Smooth muscle cell (in vitro differentiated cells): ENCODE results near the gene XIST. TPM values are rescaled to one million over a fixed set of nuclear protein-coding genes. Genes with fewer than 3 reads are reported as not detected.
"Not testable (repeated sequence)": the region's sequence is repeated elsewhere in the genome, so short reads cannot be mapped to it uniquely, and the experiment has no call there.

Source experiments
- DNase-seq: peaks from one replicate; lab custom pipeline; 2025; ENCODE audit not compliant: unreplicated experiment; lab: John Stamatoyannopoulos, UW
- H2AFZ ChIP-seq: fragments of 200-600 bp; sonication (generic); 2 replicates; pipeline ENCODE4 v1.6.0; 2016; ENCODE audit warnings: antibody characterized with exemption, low read depth, mild to moderate bottlenecking
- H3F3A ChIP-seq: fragments of 200-600 bp; sonication (generic); 2 replicates; pipeline ENCODE4 v1.6.0; 2017; ENCODE audit warnings: antibody characterized with exemption, low read depth
- H3K27ac ChIP-seq: fragments of 200-600 bp; sonication (generic); 2 replicates; pipeline ENCODE4 v1.5.1; 2016; ENCODE audit warnings: low read depth, mild to moderate bottlenecking
- H3K27me3 ChIP-seq: fragments of 200-600 bp; sonication (generic); 2 replicates; pipeline ENCODE4 v1.6.1; 2016; ENCODE audit warnings: low read depth, mild to moderate bottlenecking
- H3K36me3 ChIP-seq: fragments of 200-600 bp; sonication (generic); 2 replicates; pipeline ENCODE4 v1.5.1; 2016; ENCODE audit warnings: low read depth
- H3K4me1 ChIP-seq: fragments of 200-600 bp; sonication (generic); 2 replicates; pipeline ENCODE4 v1.5.1; 2016; ENCODE audit warnings: low read depth
- H3K4me2 ChIP-seq: fragments of 200-600 bp; sonication (generic); 2 replicates; pipeline ENCODE4 v1.6.0; 2016; ENCODE audit warnings: mild to moderate bottlenecking
- H3K4me3 ChIP-seq: fragments of 200-600 bp; sonication (generic); 2 replicates; pipeline ENCODE4 v1.5.1; 2016; ENCODE audit warnings: mild to moderate bottlenecking
- H3K79me2 ChIP-seq: fragments of 200-600 bp; sonication (generic); 2 replicates; pipeline ENCODE4 v1.6.0; 2016; ENCODE audit warnings: low read depth, mild to moderate bottlenecking
- H3K9ac ChIP-seq: fragments of 200-600 bp; sonication (generic); 2 replicates; pipeline ENCODE4 v1.6.0; 2016; ENCODE audit warnings: low read depth
- H3K9me3 ChIP-seq: fragments of 200-600 bp; sonication (generic); replicated peaks from 2 replicates; pipeline ENCODE4 v1.5.1; 2016; ENCODE audit warnings: low read depth
- H4K20me1 ChIP-seq: fragments of 200-600 bp; sonication (generic); 2 replicates; pipeline ENCODE4 v1.6.0; 2016; ENCODE audit warnings: low read depth
- whole genome bisulfite sequencing: methylation state at CpG from one replicate; pipeline ENCODE4 v1.1.7; 2016; ENCODE audit warnings: low lambda C conversion rate; 5-methylcytosine and 5-hydroxymethylcytosine counted together
- polyA plus RNA-seq: library from polyadenylated mRNA; unstranded; fragments of >200 nt; fragmentation: Nextera tagmentation; extraction: Ambion mirVana; gene quantifications from 2 replicates; pipeline ENCODE4 v1.2.1, GENCODE V29; 2016
- total RNA-seq: library from RNA; depleted of rRNA; stranded (reverse); fragments of >200 nt; gene quantifications from 2 replicates; pipeline ENCODE4 v1.2.3, GENCODE V29; 2014
- TF ChIP-seq, protein P1 (sequence below): fragments of 200-600 bp; sonication (generic); IDR thresholded peaks from 2 replicates; pipeline ENCODE4 v1.5.1; 2017; ENCODE audit warnings: borderline replicate concordance, mild to moderate bottlenecking, antibody characterized with exemption; ENCODE audit not compliant: insufficient read depth, poor library complexity, severe bottlenecking

Gene XIST
- total and polyA plus RNA-seq, 2 experiments from 2014 or later = not detected

DNA sequence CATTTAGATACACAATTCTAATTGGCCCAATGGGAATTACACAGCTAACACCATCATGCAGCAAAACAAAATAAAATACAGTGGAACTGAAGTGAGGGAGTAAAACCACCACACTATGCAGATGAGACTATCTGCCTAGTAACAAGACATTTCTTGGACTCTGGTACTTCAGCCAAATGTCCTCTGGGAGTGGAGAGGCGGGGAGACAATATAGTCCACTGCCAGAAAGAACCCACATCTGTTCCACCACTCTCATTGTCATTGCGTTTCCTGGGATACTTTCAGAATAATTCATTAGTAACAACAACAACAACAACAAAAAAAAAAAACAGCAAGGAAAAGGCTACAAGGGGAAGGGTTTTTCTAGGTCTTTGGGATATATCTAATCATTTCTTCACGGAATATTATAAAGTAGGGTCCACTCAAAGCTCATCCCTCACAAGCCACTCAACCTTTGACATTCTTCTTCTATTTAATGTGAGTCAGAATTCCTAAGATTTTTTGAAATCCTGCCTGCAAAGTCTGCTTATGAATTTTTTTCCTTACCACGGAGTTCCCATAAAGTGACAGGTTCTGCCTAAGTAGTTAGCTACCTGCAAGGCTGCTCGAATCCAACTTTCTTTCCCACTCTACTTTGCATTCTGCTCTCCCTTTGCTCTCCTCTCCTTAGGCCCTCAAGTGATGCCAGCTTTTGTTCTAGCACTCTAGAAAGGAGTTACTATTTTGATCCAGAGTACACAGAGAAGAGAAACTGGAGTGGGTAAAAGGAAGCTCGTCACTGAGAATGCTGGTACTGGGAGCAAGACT, 34.9 kb downstream of the XIST start:
- no peak overlapping the region for H3K4me2 ChIP-seq
- no peak for DNase-seq
- no peak overlapping the region for H3K27ac ChIP-seq
- H2AFZ ChIP-seq = no peak overlapping the region
- H3K79me2 ChIP-seq = no peaks in the 10 kb centered on the region
- no peaks in the 10 kb centered on the region for H3K9me3 ChIP-seq
- H3K27me3 ChIP-seq = no peaks in the 10 kb centered on the region
- H3K4me3 ChIP-seq = no peak overlapping the region
- H4K20me1 ChIP-seq = no peaks in the 10 kb centered on the region
- WGBS = 73% methylated on average over 6 of the region's 6 CpGs
- H3K4me1 ChIP-seq = no peaks in the 10 kb centered on the region
- H3K9ac ChIP-seq = no peak overlapping the region
- H3F3A ChIP-seq = no peaks in the 10 kb centered on the region
- no peaks in the 10 kb centered on the region for H3K36me3 ChIP-seq
- TF ChIP-seq, protein P1, sequence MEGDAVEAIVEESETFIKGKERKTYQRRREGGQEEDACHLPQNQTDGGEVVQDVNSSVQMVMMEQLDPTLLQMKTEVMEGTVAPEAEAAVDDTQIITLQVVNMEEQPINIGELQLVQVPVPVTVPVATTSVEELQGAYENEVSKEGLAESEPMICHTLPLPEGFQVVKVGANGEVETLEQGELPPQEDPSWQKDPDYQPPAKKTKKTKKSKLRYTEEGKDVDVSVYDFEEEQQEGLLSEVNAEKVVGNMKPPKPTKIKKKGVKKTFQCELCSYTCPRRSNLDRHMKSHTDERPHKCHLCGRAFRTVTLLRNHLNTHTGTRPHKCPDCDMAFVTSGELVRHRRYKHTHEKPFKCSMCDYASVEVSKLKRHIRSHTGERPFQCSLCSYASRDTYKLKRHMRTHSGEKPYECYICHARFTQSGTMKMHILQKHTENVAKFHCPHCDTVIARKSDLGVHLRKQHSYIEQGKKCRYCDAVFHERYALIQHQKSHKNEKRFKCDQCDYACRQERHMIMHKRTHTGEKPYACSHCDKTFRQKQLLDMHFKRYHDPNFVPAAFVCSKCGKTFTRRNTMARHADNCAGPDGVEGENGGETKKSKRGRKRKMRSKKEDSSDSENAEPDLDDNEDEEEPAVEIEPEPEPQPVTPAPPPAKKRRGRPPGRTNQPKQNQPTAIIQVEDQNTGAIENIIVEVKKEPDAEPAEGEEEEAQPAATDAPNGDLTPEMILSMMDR = no peak

DNA sequence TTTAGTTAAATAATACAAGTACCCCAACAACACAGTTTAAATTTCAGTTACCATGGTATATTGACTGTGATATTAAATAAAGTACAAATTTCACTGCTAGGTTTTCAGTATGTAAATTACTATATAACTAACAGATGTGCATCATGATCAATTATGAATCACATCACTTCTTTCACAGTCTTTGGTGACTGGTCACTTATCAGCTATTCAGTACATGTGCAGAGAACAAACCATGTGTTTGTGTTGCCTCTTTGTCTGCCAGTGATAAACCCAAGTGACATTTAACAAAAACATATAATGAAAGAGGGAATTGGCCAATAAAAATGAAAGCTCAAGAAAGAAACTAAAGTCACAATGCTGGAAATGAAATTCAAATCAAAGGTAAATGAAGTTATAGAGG, 40.3 kb downstream of the XIST start:
- H3K9ac ChIP-seq = no peak overlapping the region
- no peaks in the 10 kb centered on the region for H3K4me1 ChIP-seq
- H2AFZ ChIP-seq = no peak overlapping the region
- H3K27me3 ChIP-seq = no peaks in the 10 kb centered on the region
- TF ChIP-seq, protein P1 = no peak
- no peak for DNase-seq
- no peak overlapping the region for H3K4me2 ChIP-seq
- no peaks in the 10 kb centered on the region for H3K9me3 ChIP-seq
- no peak overlapping the region for H3K4me3 ChIP-seq
- H3K79me2 ChIP-seq = no peaks in the 10 kb centered on the region
- H3K36me3 ChIP-seq = no peaks in the 10 kb centered on the region
- H3K27ac ChIP-seq = no peak overlapping the region
- no peaks in the 10 kb centered on the region for H4K20me1 ChIP-seq
- H3F3A ChIP-seq = no peaks in the 10 kb centered on the region

DNA sequence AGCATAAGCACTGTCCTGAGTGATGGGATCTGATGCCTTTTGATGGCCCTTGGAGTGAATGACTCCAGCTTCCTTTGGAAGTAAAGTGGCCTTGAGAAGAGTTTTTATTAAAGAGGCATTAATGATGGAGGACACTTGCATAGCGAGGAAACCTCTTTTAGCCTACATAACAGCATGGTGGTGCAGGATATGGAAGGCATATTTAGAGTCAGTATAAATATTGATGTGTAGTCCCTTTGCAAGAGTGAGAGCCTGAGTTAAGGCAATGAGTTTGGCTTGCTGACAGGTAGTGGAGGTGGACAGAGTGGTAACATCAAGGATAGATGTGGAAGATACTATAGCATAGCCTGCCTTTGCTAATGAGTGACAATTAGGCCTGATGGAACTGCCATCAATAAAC, 48.4 kb downstream of the XIST start:
- H3K9me3 ChIP-seq = not testable (repeated sequence)
- whole genome bisulfite sequencing = 82% methylated on average over 1 of the region's 1 CpG

DNA sequence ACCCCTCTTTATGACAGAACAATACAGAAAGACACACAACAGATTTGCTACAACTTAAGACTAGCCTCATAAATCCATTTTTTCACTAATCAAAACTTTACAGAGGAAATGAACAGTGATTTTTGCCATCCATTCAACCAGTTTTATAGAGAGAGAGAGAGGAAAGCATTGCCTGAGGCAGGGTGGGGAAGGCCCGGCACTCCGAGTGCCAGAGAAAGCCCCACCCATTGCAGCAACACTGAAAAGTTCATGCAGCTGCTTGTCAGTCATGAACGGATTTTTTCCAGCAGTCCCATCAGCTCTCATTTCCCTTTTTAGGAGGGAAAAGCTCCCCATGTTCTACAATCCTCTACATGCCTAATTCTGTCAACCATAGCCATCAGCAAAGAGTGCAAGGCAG, 52.6 kb downstream of the XIST start:
- TF ChIP-seq, protein P1 = no peak
- no peaks in the 10 kb centered on the region for H3F3A ChIP-seq
- no peaks in the 10 kb centered on the region for H3K79me2 ChIP-seq
- H3K9ac ChIP-seq = no peak overlapping the region
- H2AFZ ChIP-seq = no peak overlapping the region
- H3K27me3 ChIP-seq = no peaks in the 10 kb centered on the region
- 63% methylated on average over 3 of the region's 3 CpGs for WGBS
- no peaks in the 10 kb centered on the region for H3K4me1 ChIP-seq
- H3K9me3 ChIP-seq = no peaks in the 10 kb centered on the region
- no peaks in the 10 kb centered on the region for H4K20me1 ChIP-seq
- H3K4me3 ChIP-seq = no peak overlapping the region
- no peak overlapping the region for H3K4me2 ChIP-seq
- H3K36me3 ChIP-seq = no peaks in the 10 kb centered on the region
- DNase-seq = no peak
- no peak overlapping the region for H3K27ac ChIP-seq

More for the DNA sequence above, 48.4 kb downstream of the XIST start:
- not testable (repeated sequence) for H3K4me1 ChIP-seq, H2AFZ ChIP-seq, DNase-seq, H3K36me3 ChIP-seq, H3K79me2 ChIP-seq, H4K20me1 ChIP-seq, H3K4me2 ChIP-seq, H3K4me3 ChIP-seq, H3K27ac ChIP-seq, H3K9ac ChIP-seq, H3K27me3 ChIP-seq, H3F3A ChIP-seq

DNA sequence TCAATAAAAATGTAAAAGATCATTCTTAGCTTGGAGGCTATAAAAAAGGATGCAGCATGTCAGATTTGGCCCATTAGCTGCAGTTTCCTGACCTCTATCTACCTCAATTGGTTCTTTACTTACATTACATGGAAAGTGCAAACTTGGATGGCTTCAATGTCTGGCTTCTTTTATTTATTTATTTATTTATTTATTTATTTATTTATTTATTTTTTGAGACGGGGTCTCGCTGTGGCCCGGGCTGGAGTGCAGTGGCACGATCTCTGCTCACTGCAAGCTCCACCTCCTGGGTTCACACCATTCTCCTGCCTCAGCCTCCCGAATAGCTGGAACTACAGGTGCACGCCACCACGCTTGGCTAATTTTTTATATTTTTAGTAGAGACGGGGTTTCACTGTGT, 60.0 kb downstream of the XIST start:
- H4K20me1 ChIP-seq, H3K4me1 ChIP-seq, H2AFZ ChIP-seq, H3K4me2 ChIP-seq, H3K27me3 ChIP-seq, H3K4me3 ChIP-seq, H3K79me2 ChIP-seq, H3K9ac ChIP-seq, H3K36me3 ChIP-seq, H3K9me3 ChIP-seq, DNase-seq, H3F3A ChIP-seq, H3K27ac ChIP-seq: not testable (repeated sequence)
- whole genome bisulfite sequencing = 86% methylated on average over 8 of the region's 8 CpGs
